Stomach (tissue), 4 donors: Measurements from ENCODE around the gene SLC3A2.

Source experiments
- CTCF ChIP-seq, 7 experiments: fragments of 450-650 bp in 4 of 7; fragments of 200-600 bp in 3 of 7; sonication (generic) in 3 of 7; IDR thresholded peaks; one replicate each; pipeline ENCODE4 v1.5.1; 2016 to 2019; ENCODE audit warnings: antibody characterized with exemption in 7 of 7, control low read depth in 2 of 7, mild to moderate bottlenecking in 1 of 7
- POLR2A ChIP-seq, 4 donors: fragments of 450-650 bp; IDR thresholded peaks; one replicate each; pipeline ENCODE4 v1.6.1; 2016; ENCODE audit warnings: antibody characterized with exemption in 4 of 4, control low read depth in 2 of 4, mild to moderate bottlenecking in 1 of 4, moderate library complexity in 1 of 4
- POLR2AphosphoS5 ChIP-seq, 3 donors: sonication (generic); formaldehyde crosslinking; IDR thresholded peaks; one replicate each; pipeline ENCODE4 v1.6.1; 2016; ENCODE audit warnings: antibody characterized with exemption in 3 of 3

- TF ChIP-seq CTCF (IDR thresholded peaks at IDR 0.05) (no peak), POLR2A (IDR thresholded peaks at IDR 0.05) (peak in 2 of 4 donors; percentile 75 to 80), POLR2AphosphoS5 (IDR thresholded peaks at IDR 0.05) (peak; percentile 82 to 90 (median 89))
Measured at GRCh38 chr11:62831520-62832335, 49.0 kb upstream of the SLC3A2 start, which contains the start of gene STX5.
